HL-60 (cell line): ENCODE measurements around the gene CACNA2D1.

Experiments
- GABPA ChIP-seq: IDR thresholded peaks from 2 replicates; pipeline ENCODE4 v1.6.1; 2012; ENCODE audit warnings: low read depth
- SPI1 ChIP-seq: IDR thresholded peaks from 2 replicates; pipeline ENCODE4 v1.6.1; 2012; ENCODE audit warnings: low read depth, mild to moderate bottlenecking, borderline replicate concordance
- TF ChIP-seq, protein P1 (sequence below): IDR thresholded peaks from one replicate; pipeline ENCODE4 v1.5.1; 2011; ENCODE audit warnings: low read length, control low read depth, inconsistent platforms; ENCODE audit not compliant: insufficient read depth

DNA sequence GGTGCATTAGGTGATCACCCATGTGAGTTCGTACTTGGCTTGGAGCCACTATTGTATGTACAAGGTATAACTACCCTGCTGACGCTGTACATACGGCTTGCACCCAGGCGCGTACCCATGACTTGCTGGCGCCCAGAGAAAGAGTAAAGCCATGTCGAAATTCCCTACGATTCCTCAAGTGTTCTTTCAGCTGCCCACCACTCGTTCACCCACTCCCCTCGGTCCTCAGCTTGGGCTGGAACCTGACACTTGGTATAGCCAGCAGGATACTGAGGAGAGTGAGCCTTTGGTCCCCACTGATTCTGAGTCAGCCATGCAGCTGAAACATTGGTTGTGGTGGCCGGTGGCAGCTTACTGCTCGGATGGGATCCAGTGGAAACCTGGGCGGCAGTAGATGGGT, 241.5 kb downstream of the CACNA2D1 start:
- TF ChIP-seq, protein P1, sequence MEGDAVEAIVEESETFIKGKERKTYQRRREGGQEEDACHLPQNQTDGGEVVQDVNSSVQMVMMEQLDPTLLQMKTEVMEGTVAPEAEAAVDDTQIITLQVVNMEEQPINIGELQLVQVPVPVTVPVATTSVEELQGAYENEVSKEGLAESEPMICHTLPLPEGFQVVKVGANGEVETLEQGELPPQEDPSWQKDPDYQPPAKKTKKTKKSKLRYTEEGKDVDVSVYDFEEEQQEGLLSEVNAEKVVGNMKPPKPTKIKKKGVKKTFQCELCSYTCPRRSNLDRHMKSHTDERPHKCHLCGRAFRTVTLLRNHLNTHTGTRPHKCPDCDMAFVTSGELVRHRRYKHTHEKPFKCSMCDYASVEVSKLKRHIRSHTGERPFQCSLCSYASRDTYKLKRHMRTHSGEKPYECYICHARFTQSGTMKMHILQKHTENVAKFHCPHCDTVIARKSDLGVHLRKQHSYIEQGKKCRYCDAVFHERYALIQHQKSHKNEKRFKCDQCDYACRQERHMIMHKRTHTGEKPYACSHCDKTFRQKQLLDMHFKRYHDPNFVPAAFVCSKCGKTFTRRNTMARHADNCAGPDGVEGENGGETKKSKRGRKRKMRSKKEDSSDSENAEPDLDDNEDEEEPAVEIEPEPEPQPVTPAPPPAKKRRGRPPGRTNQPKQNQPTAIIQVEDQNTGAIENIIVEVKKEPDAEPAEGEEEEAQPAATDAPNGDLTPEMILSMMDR: no peak
- no peak for TF ChIP-seq GABPA
- no peak for TF ChIP-seq SPI1
